Measurements from ENCODE around the gene CRELD2.

CRELD2 gene

GRCh38 chr22:49883294-49883640 is 35.2 kb upstream of the CRELD2 start:
- POLR2A ChIA-PET = no interaction called here
- CTCF ChIA-PET = no interaction called here
- no peak for TF ChIP-seq FOXM1 (IDR thresholded peaks at IDR 0.05; ENCODE audit: borderline replicate concordance)
- no peak for TF ChIP-seq SUZ12 (IDR thresholded peaks at IDR 0.05)
- TF ChIP-seq ARNT (IDR thresholded peaks at IDR 0.05) = no peak
- TF ChIP-seq FOXK2 (IDR thresholded peaks at IDR 0.05) = no peak
- TF ChIP-seq CTBP1 (IDR thresholded peaks at IDR 0.05; ENCODE audit: borderline replicate concordance) = no peak
- TF ChIP-seq SP1 (IDR thresholded peaks at IDR 0.05) = no peak
- no peak for TF ChIP-seq FOXA1 (IDR thresholded peaks at IDR 0.05)
- TF ChIP-seq TARDBP (IDR thresholded peaks at IDR 0.05) = no peak
- TF ChIP-seq ELF4 (IDR thresholded peaks at IDR 0.05) = no peak
- no peak for TF ChIP-seq L3MBTL2 (conservative IDR thresholded peaks at IDR 0.05)
- TF ChIP-seq ZNF384 (IDR thresholded peaks at IDR 0.05) = no peak
- TF ChIP-seq BHLHE40 (IDR thresholded peaks at IDR 0.05; ENCODE audit: borderline replicate concordance) = no peak
- no peak for TF ChIP-seq PKNOX1 (IDR thresholded peaks at IDR 0.05)
- no peak for TF ChIP-seq HDGF (IDR thresholded peaks at IDR 0.05; ENCODE audit: borderline replicate concordance)
- no peak for TF ChIP-seq NFRKB (IDR thresholded peaks at IDR 0.05)
- no peak for TF ChIP-seq LEF1 (IDR thresholded peaks at IDR 0.05; ENCODE audit: borderline replicate concordance)
- DNase-seq (ENCODE audit: extremely low spot score) = no peak

GRCh38 chr22:49884075-49884474 is 34.4 kb upstream of the CRELD2 start:
- POLR2A ChIA-PET = no interaction called here
- CTCF ChIA-PET = no interaction called here
- no peak for DNase-seq (ENCODE audit: extremely low spot score)
- no peak for TF ChIP-seq ELF4 (IDR thresholded peaks at IDR 0.05)
- TF ChIP-seq NFRKB (IDR thresholded peaks at IDR 0.05) = no peak
- no peak for TF ChIP-seq ARNT (IDR thresholded peaks at IDR 0.05)
- no peak for TF ChIP-seq HDGF (IDR thresholded peaks at IDR 0.05; ENCODE audit: borderline replicate concordance)
- TF ChIP-seq PKNOX1 (IDR thresholded peaks at IDR 0.05) = no peak
- TF ChIP-seq CTBP1 (IDR thresholded peaks at IDR 0.05; ENCODE audit: borderline replicate concordance) = no peak
- TF ChIP-seq FOXK2 (IDR thresholded peaks at IDR 0.05) = no peak
- TF ChIP-seq ZNF384 (IDR thresholded peaks at IDR 0.05) = no peak
- no peak for TF ChIP-seq L3MBTL2 (conservative IDR thresholded peaks at IDR 0.05)
- TF ChIP-seq TARDBP (IDR thresholded peaks at IDR 0.05) = no peak
- TF ChIP-seq SP1 (IDR thresholded peaks at IDR 0.05) = no peak
- no peak for TF ChIP-seq SUZ12 (IDR thresholded peaks at IDR 0.05)
- no peak for TF ChIP-seq FOXM1 (IDR thresholded peaks at IDR 0.05; ENCODE audit: borderline replicate concordance)
- no peak for TF ChIP-seq BHLHE40 (IDR thresholded peaks at IDR 0.05; ENCODE audit: borderline replicate concordance)
- no peak for TF ChIP-seq FOXA1 (IDR thresholded peaks at IDR 0.05)
- TF ChIP-seq LEF1 (IDR thresholded peaks at IDR 0.05; ENCODE audit: borderline replicate concordance) = no peak

- no peak for DNase-seq (ENCODE audit: extremely low spot score)
- CTCF ChIA-PET = no interaction called here
- no peak for TF ChIP-seq ELF4 (IDR thresholded peaks at IDR 0.05)
- TF ChIP-seq FOXA1 (IDR thresholded peaks at IDR 0.05) = no peak
- no peak for TF ChIP-seq TARDBP (IDR thresholded peaks at IDR 0.05)
- TF ChIP-seq NFRKB (IDR thresholded peaks at IDR 0.05) = no peak
- TF ChIP-seq ARNT (IDR thresholded peaks at IDR 0.05) = no peak
- no peak for TF ChIP-seq BHLHE40 (IDR thresholded peaks at IDR 0.05; ENCODE audit: borderline replicate concordance)
- TF ChIP-seq ZNF384 (IDR thresholded peaks at IDR 0.05) = no peak
- no peak for TF ChIP-seq L3MBTL2 (conservative IDR thresholded peaks at IDR 0.05)
- TF ChIP-seq PKNOX1 (IDR thresholded peaks at IDR 0.05) = no peak
- no peak for TF ChIP-seq LEF1 (IDR thresholded peaks at IDR 0.05; ENCODE audit: borderline replicate concordance)
- TF ChIP-seq CTBP1 (IDR thresholded peaks at IDR 0.05; ENCODE audit: borderline replicate concordance) = no peak
- no peak for TF ChIP-seq SUZ12 (IDR thresholded peaks at IDR 0.05)
- TF ChIP-seq SP1 (IDR thresholded peaks at IDR 0.05) = no peak
- TF ChIP-seq HDGF (IDR thresholded peaks at IDR 0.05; ENCODE audit: borderline replicate concordance) = no peak
- TF ChIP-seq FOXK2 (IDR thresholded peaks at IDR 0.05) = no peak
- no peak for TF ChIP-seq FOXM1 (IDR thresholded peaks at IDR 0.05; ENCODE audit: borderline replicate concordance)
- POLR2A ChIA-PET = no interaction called here
Observed at GRCh38 chr22:49884503-49885260, 33.8 kb upstream of the CRELD2 start.

- TF ChIP-seq LEF1 (IDR thresholded peaks at IDR 0.05; ENCODE audit: borderline replicate concordance) (no peak), FOXK2 (IDR thresholded peaks at IDR 0.05) (no peak), PKNOX1 (IDR thresholded peaks at IDR 0.05) (no peak), BHLHE40 (IDR thresholded peaks at IDR 0.05; ENCODE audit: borderline replicate concordance) (no peak), ELF4 (IDR thresholded peaks at IDR 0.05) (no peak), ZNF384 (IDR thresholded peaks at IDR 0.05) (no peak), FOXM1 (IDR thresholded peaks at IDR 0.05; ENCODE audit: borderline replicate concordance) (no peak), L3MBTL2 (conservative IDR thresholded peaks at IDR 0.05) (no peak)
- ChIA-PET POLR2A (no interaction called here), CTCF (no interaction called here)
- DNase-seq (ENCODE audit: extremely low spot score) = no peak
Observed at GRCh38 chr22:49885281-49885680, 33.2 kb upstream of the CRELD2 start.

- DNase-seq (ENCODE audit: extremely low spot score) = no peak
- CTCF ChIA-PET = no interaction called here
- POLR2A ChIA-PET = no interaction called here
- TF ChIP-seq ZNF384 (IDR thresholded peaks at IDR 0.05) = no peak
- no peak for TF ChIP-seq CTBP1 (IDR thresholded peaks at IDR 0.05; ENCODE audit: borderline replicate concordance)
- no peak for TF ChIP-seq ELF4 (IDR thresholded peaks at IDR 0.05)
Observed at GRCh38 chr22:49885881-49886280, 32.6 kb upstream of the CRELD2 start.
